Renal cortex interstitium (tissue), 11 donors: ENCODE measurements around the gene SECTM1. TPM values are rescaled to one million over a fixed set of nuclear protein-coding genes. Genes with fewer than 3 reads are reported as not detected.
A peak's percentile ranks its signal among the peaks of the same experiment; 100 is the strongest.

Source experiments
- DNase-seq, 11 donors: peaks; one replicate each; pipeline ENCODE4 v3.0.0-alpha.2; 2013; ENCODE audit warnings: low read depth in 9 of 11, low spot score in 4 of 11; ENCODE audit errors: extremely low read depth in 1 of 11
- polyA plus RNA-seq, 3 donors: library from polyadenylated mRNA; unstranded; fragments of 120-200 nt; gene quantifications; one replicate each; pipeline ENCODE4 v1.2.1, GENCODE V29; 2013; ENCODE audit not compliant: insufficient read length in 3 of 3

Gene SECTM1
- polyA plus RNA-seq, 3 donors: 1.4 to 2.0 (median 1.8) TPM

GRCh38 chr17:82304826-82305726, 28.5 kb downstream of the SECTM1 start:
- no peak for DNase-seq

- no peak for DNase-seq
Measured at GRCh38 chr17:82303944-82304808, 29.4 kb downstream of the SECTM1 start.

DNA sequence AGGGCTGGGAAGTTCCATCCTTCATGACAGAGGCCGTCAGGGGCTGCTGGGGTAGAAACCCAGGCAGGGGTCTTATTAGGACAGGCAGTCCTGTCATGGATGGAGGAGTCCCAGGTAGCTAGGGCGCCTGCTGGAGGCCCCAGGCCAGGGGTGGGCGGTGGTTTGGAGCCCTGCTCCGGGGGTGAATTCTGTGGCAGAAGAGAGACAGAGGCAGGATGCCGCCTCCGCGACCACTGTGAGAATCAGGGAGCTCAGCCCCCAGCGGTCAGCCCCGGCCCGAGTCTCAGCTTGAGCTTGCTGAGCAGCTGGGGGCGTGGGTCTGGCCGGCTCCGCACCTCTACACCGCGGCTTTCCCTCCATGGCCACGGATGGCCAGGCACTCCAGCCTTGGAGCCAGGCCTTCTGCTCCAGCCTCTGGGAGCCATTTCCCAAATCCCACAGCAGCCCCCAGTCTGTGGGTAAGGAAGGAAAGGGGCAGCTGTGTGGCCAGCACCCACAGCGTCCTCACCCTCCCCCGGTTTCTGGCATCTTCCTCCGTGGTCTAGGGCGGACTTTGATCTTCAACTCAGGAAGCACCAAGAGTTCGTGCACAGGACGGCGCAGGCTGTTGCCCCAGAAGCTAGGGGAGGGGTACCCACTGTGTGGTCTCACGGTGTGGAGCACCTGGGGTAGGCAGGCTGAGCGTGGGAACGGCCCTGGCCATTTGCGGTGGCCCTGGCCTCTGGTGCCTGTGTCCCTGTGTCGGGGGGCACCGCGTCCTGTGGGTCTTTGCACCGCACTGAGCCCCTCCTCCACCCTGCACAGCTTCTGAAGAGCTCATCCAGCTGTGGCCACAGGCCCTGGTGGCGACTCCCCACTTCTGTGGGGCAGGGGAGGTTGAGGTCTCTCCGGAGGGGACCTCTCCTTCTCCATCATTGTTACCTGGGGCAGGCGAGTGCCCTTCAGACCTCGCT, 30.3 kb downstream of the SECTM1 start:
- no peak for DNase-seq

GRCh38 chr17:82302568-82302963, 31.0 kb downstream of the SECTM1 start:
- DNase-seq: no peak

DNA sequence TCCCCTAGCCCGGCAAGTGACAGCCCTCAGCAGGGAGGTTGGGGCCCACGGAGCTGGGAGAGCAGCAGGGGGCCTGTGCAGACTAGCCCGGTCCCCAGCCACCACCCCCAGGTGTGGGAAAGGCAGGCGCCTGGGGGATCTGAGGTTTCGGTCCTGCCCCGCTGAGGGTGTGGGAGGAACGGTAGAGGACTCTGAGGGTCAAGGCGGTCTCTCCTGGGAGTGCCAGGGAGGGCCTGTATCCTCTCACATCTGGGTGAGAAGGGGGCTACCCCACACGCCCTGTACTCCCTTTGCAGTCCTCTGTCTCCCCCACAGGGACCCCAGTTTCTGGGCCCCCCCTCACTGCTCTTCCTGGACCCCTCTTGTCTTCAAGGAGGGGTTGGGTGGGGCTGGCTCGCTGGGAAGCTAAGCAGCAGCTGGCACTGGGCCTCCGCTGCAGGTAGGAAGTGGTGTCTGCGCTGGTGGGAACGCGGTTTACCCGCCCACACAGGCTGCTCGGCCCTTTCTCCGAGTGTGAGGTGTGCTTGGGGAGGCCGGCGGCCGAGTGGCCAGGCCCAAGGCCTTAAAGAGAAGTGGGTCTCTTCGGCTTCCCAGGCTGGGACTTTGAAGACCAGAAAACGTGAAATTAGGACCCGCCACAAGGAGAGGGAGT, 31.5 kb downstream of the SECTM1 start:
- no peak for DNase-seq

- DNase-seq: no peak
Measured at GRCh38 chr17:82301300-82301915, 32.2 kb downstream of the SECTM1 start.

DNA sequence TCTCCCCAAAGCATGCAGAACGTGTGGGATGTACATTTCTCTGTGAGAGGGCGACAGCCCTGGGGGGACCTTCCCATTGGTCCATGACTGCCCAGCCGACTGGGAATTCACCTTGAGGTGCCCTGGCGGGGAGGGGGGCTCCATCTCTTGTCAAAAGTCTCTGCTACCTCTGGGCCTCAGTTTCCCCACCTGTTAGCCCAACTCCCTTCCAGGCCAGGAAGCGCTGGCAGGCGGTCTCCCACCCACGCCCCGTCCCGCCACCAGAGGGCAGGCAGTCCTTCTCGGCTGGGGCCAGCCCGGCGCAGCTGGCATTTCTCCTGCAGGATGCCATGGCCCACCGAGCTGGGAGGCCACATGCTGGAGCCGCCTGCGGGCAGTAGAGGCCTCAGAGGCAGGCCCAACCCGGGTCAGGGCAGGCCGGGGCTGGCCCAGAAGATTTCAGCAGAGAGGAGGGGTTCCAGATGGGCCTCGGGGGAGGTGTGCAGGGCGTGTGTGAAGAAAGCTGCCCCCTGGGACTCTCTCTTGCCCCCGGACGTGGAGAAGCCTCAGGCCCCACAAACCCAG, 32.8 kb downstream of the SECTM1 start:
- DNase-seq: peak in 4 of 11 donors; percentile 44 to 59 (median 46)

GRCh38 chr17:82300228-82300627, 33.3 kb downstream of the SECTM1 start:
- no peak for DNase-seq

DNA sequence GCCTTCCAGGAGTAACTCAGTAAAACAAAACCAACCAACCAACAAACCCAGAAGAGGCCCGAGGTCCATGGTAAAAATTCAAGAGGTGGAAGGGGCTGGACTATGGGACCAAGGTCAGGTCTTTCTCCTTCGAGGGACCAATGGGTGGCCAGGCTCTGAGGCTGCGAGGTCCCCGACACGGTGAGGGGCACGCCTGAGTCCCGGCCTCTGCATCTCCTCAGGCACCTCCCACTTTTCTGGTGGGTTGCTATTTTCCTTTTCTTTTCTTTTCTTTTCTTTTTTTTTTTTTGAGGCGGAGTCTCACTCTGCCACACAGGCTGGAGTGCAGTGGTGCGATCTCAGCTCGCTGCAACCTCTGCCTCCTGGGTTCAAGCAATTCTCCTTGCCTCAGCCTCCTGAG, 34.1 kb downstream of the SECTM1 start:
- DNase-seq: no peak

DNA sequence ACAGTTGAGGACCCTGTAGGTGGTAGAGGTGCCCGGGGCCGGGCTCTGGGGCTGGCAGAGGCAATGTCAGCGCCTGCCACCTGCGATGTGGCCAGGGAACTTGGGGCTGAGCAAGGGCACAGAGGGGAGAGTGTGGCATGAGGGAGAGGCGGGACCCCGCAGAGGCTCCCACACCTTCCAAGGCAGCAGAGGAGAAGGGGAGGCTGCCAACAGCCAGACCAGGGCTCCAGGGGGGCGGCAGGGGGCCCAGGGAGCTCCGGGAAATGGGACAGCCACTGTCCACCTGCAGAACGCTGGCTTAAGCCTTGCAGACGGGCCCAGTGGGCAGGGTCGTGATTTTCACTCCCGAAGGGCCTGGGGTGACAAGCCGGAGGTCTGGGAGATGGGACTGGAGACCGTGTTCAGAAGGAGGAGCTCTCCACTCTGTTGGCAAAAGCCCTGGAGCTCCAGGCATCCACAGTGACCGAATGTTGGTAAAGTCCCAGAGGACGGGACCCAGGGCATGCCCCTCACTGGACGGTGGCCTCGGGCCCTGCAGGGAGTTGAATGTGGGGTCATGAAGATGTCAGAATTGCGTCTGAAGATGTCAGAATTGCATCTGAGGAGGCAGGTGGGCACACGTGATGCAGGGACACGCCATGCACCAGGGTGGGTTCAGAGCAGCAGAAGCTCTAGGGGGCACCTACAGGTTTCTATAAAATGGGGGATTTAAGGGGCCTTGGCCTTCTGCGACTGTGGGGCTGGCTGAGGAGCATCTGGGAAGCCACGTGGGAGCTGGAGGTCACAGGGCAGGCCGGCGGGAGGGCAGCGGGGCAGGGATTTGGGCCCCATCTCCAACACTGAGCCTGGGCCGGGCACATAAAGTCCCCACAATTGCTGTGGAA, 34.8 kb downstream of the SECTM1 start:
- DNase-seq: no peak

- DNase-seq: peak in 3 of 11 donors; percentile 33 to 43 (median 40)
Measured at GRCh38 chr17:82297714-82298537, 35.6 kb downstream of the SECTM1 start.

DNA sequence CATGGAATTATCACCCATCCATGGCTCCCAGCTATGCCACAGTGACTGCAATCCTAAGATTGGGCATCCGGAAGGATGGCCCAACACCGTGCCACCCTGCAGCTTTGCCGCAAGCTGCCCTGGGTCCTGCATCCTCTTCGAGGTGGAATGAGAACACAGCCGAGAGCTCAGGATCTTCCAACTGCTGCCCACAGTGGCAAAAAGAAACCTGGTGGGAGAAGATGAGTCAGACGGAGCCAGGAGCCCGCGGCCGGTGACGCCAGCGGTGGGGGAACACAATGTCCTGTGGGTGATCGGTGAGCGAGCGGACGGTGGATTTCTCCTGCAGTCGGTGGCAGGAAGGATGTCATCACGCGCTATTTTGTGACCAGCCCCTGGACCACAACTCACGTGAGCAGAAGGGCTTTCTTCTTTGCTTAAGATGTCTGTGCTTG, 36.3 kb downstream of the SECTM1 start:
- DNase-seq: no peak

DNA sequence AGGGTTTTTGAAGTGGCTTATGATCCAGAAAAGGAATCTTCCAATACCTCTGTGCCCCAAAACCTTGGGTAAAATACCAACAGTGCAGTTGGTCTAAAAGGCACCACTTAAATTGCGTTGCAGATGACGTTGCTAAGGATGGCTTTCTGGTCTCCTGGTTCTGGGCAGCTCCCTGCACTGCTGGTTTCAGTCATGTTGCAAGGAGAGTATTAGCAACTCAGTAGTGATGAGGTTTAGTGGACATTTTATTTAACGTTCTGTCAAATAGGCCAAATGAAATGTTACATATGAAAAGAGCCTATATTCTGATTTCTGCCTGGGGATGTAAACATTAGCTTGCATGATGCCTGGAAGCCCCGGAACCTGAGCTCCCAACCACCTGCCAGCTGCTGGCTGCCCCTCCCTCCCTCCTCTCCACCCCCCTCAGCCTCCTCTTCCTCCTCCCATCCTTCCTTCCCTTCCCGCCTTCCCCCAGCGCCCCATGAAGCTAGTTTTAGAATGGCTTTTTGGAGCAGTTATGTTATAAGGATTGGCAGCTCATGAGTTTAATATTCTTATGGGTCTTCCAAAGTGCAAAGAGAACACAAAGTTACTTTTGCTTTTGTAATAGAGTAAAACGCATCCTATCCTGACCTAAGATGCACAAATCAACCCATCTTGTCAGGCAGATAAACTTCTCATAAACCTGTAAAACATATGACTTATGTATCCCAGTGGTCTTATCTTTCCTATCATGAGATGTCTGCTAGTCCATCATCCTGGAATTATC, 36.9 kb downstream of the SECTM1 start:
- DNase-seq: no peak

DNA sequence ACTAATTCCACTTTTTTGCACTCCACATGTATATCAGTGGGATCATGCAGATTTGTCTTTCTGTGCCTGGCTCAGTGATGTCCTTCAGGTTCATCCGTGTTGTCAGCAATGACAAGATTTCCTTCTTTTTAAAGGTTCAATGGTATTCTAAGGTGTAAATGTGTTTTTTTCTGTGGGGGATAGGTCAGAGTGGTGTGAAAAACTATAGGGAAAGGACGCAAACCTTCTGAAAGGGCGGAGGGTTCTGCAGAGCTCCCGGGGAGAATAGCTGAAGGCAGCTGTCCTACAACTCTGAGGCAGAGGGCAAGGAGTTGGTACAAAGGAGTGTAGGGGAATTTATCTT, 38.1 kb downstream of the SECTM1 start:
- no peak for DNase-seq

DNA sequence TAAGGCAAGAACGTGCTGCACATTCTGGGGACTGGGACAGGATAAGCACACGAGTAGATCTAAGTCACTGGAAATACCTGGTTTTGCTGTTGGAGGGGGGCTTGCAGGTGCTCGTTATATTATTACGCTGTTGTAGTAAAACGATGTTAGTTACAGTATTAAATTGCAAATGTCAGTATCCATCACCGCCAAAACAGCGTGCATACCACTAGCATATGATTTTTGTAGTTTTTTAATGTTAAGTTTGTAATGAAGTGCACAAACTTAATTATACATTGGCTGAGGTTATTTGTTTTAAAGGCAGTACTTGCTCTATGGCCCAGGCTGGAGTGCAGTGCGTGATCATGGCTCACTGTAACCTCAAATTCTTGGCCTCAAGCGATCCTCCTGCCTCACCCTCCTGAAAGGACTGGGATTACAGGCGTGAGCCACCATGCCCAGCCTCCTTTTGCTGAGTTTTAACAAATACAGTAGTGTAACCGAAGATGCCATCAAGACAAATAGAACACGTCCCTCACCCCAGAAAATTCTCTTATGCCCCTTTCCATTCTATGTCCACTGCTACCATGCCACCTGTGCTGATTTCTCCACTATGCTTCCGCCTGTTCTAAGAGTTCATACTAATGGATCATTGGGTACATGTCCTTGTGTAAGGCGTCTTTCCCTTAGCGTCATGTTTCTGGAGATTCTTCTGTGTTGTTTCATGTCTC, 39.3 kb downstream of the SECTM1 start:
- no peak for DNase-seq
